Ureter (tissue), 1 donor: ENCODE measurements around the gene NCAN. TPM values are rescaled to one million over a fixed set of nuclear protein-coding genes. Genes with fewer than 3 reads are reported as not detected.
"Not testable (repeated sequence)": the region's sequence is repeated elsewhere in the genome, so short reads cannot be mapped to it uniquely, and the experiment has no call there.

Experiments
- DNase-seq: peaks from one replicate; pipeline ENCODE4 v3.0.0-alpha.2; 2020; ENCODE audit warnings: low spot score
- total RNA-seq: library from RNA; stranded (reverse); gene quantifications from one replicate; pipeline ENCODE4 v1.2.4, GENCODE V29; 2023
- donor health status: DM: yes; HTN: yes; CAD: no.

NCAN gene
- total RNA-seq, 1 donor from 2014 or later: not detected

- no peak for DNase-seq
Measured at GRCh38 chr19:19224150-19224851, 12.5 kb downstream of the NCAN start.

- DNase-seq: peak; percentile 58
Measured at GRCh38 chr19:19224852-19225494, 13.2 kb downstream of the NCAN start.

- DNase-seq: no peak
Measured at GRCh38 chr19:19226204-19226603, 14.4 kb downstream of the NCAN start.

GRCh38 chr19:19226663-19227062 is 14.9 kb downstream of the NCAN start:
- no peak for DNase-seq

GRCh38 chr19:19227217-19227616 is 15.5 kb downstream of the NCAN start:
- no peak for DNase-seq

GRCh38 chr19:19229701-19230100 is 17.9 kb downstream of the NCAN start:
- no peak for DNase-seq

- DNase-seq: no peak
Measured at GRCh38 chr19:19230999-19231398, 19.2 kb downstream of the NCAN start.

GRCh38 chr19:19232261-19232721 is 20.5 kb downstream of the NCAN start:
- DNase-seq: no peak

- no peak for DNase-seq
Measured at GRCh38 chr19:19234220-19234816, 22.6 kb downstream of the NCAN start.

- no peak for DNase-seq
Measured at GRCh38 chr19:19236173-19236572, 24.4 kb downstream of the NCAN start.

GRCh38 chr19:19238126-19238894 is 26.6 kb downstream of the NCAN start:
- DNase-seq: no peak

GRCh38 chr19:19239675-19240074 is 27.9 kb downstream of the NCAN start:
- DNase-seq: no peak

- no peak for DNase-seq
Measured at GRCh38 chr19:19240476-19240875, 28.7 kb downstream of the NCAN start.

- DNase-seq: no peak
Measured at GRCh38 chr19:19250196-19250801, 38.5 kb downstream of the NCAN start.

GRCh38 chr19:19253409-19253808 is 41.7 kb downstream of the NCAN start:
- not testable (repeated sequence) for DNase-seq

GRCh38 chr19:19256072-19256969 is 44.6 kb downstream of the NCAN start:
- DNase-seq: no peak

GRCh38 chr19:19257137-19257536 is 45.4 kb downstream of the NCAN start:
- no peak for DNase-seq

- no peak for DNase-seq
Measured at GRCh38 chr19:19257836-19258588, 46.3 kb downstream of the NCAN start.

- DNase-seq: no peak
Measured at GRCh38 chr19:19258589-19259338, 47.0 kb downstream of the NCAN start.
